Measurements from ENCODE around the gene NRGN. TPM values are rescaled to one million over a fixed set of nuclear protein-coding genes. Genes with fewer than 3 reads are reported as not detected.

NRGN gene
- total RNA-seq, 4 donors from 2014 or later = 1.4 to 3.1 (median 2.4) TPM; not detected in 1

GRCh38 chr11:124783002-124783401, 43.3 kb downstream of the NRGN start:
- Histone ChIP-seq H3K9me3 (no peaks in the 10 kb centered on the region), H3K4me3 (no peak overlapping the region), H3K4me1 (no peaks in the 10 kb centered on the region), H3K36me3 (peaks cover 0 to 11% (median 0%) of the 10 kb centered on the region in 3 donors), H3K27me3 (no peaks in the 10 kb centered on the region), H3K27ac (no peak overlapping the region)
- 92 to 93% methylated on average over 4 of the region's 4 CpGs for WGBS, 2 donors
- no peak for DNase-seq (ENCODE audit: low spot score in 2 of 2)
- TF ChIP-seq EP300 (IDR thresholded peaks at IDR 0.05) (no peak), POLR2A (IDR thresholded peaks at IDR 0.05) (no peak), CTCF (IDR thresholded peaks at IDR 0.05) (no peak)

- peaks cover 0 to 4% (median 0%) of the 10 kb centered on the region in 3 donors for H3K36me3 ChIP-seq
- H3K27me3 ChIP-seq = no peaks in the 10 kb centered on the region
- no peak overlapping the region for H3K4me3 ChIP-seq
- TF ChIP-seq EP300 (IDR thresholded peaks at IDR 0.05) = no peak
- TF ChIP-seq POLR2A (IDR thresholded peaks at IDR 0.05) = no peak
- no peak for TF ChIP-seq CTCF (IDR thresholded peaks at IDR 0.05)
- H3K4me1 ChIP-seq = no peaks in the 10 kb centered on the region
- no peak for DNase-seq (ENCODE audit: low spot score in 2 of 2)
- H3K27ac ChIP-seq = no peak overlapping the region
- WGBS, 2 donors = 93% methylated on average over 2 of the region's 2 CpGs
- H3K9me3 ChIP-seq = no peaks in the 10 kb centered on the region
These were observed 44.3 kb downstream of the NRGN start for GRCh38 chr11:124784051-124784450.

GRCh38 chr11:124788521-124788920, 48.8 kb downstream of the NRGN start:
- H3K27me3 ChIP-seq = no peaks in the 10 kb centered on the region
- TF ChIP-seq POLR2A (IDR thresholded peaks at IDR 0.05) (no peak), EP300 (IDR thresholded peaks at IDR 0.05) (no peak), CTCF (IDR thresholded peaks at IDR 0.05) (no peak)
- DNase-seq (ENCODE audit: low spot score in 2 of 2) = no peak
- H3K27ac ChIP-seq = no peak overlapping the region
- H3K4me1 ChIP-seq = peaks cover 0 to 8% (median 0%) of the 10 kb centered on the region in 4 donors
- no peak overlapping the region for H3K4me3 ChIP-seq
- H3K36me3 ChIP-seq = no peaks in the 10 kb centered on the region
- H3K9me3 ChIP-seq = no peaks in the 10 kb centered on the region

GRCh38 chr11:124791626-124792341, 52.0 kb downstream of the NRGN start:
- H3K36me3 ChIP-seq = no peaks in the 10 kb centered on the region

More at GRCh38 chr11:124791626-124792341, 52.0 kb downstream of the NRGN start:
- H3K4me1 ChIP-seq = peaks cover 0 to 22% (median 0%) of the 10 kb centered on the region in 4 donors
- no peak overlapping the region for H3K27ac ChIP-seq
- H3K9me3 ChIP-seq = no peaks in the 10 kb centered on the region
- H3K27me3 ChIP-seq = no peaks in the 10 kb centered on the region
- DNase-seq (ENCODE audit: low spot score in 2 of 2) = no peak
- TF ChIP-seq EP300 (IDR thresholded peaks at IDR 0.05) = no peak
- no peak for TF ChIP-seq CTCF (IDR thresholded peaks at IDR 0.05)
- WGBS, 2 donors = 84 to 93% methylated on average over 4 of the region's 4 CpGs
- H3K4me3 ChIP-seq = no peak overlapping the region

Data from tibial nerve (tissue), 4 donors.